ENCODE measurements around the gene SLC35G6. TPM values are rescaled to one million over a fixed set of nuclear protein-coding genes. Genes with fewer than 3 reads are reported as not detected.
A peak's percentile ranks its signal among the peaks of the same experiment; 100 is the strongest.

Gene SLC35G6
- total RNA-seq, 1 donor from 2014 or later, result not detected

DNA sequence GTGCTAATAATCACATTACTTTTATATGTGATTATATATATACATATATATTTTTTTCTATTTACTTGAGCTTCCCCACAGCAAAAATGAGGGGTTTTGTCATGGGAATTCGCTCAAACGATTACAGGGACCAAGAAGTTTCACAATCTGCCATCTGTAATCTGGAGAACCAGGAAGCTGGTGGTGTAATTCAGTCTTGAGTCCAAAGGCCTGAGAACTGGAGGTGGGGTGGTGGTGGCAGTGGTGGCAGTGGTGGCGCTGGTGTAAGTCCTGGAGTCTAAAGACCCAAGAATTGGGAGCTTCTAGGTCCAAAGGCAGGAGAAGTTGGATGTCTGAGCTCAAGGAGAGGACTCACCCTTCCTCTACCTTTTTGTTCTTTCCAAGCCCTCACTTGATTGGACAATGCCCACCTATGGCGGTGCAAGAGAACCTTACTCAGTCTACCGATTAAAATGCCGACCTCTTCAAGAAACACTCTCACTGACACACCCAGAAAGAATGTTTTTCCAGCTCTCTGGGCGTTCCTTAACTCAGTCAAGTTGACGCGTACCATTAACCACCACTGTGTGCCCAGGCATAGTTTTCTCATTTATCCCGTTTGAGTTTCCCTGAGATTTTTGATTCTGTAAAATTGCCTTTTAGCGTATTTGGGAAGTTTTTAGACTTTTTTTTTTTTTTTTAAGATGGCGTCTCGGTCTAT, 34.8 kb downstream of the SLC35G6 start:
- no peaks in the 10 kb centered on the region for H3K4me1 Mint-ChIP-seq (ENCODE audit: unreplicated experiment)
- peaks cover 10% of the 10 kb centered on the region for H3K36me3 Mint-ChIP-seq
- H3K9me3 Mint-ChIP-seq, result no peaks in the 10 kb centered on the region
- no peak overlapping the region for H3K4me3 Mint-ChIP-seq
- no peaks in the 10 kb centered on the region for H3K27me3 Mint-ChIP-seq
- TF ChIP-seq, protein P1, sequence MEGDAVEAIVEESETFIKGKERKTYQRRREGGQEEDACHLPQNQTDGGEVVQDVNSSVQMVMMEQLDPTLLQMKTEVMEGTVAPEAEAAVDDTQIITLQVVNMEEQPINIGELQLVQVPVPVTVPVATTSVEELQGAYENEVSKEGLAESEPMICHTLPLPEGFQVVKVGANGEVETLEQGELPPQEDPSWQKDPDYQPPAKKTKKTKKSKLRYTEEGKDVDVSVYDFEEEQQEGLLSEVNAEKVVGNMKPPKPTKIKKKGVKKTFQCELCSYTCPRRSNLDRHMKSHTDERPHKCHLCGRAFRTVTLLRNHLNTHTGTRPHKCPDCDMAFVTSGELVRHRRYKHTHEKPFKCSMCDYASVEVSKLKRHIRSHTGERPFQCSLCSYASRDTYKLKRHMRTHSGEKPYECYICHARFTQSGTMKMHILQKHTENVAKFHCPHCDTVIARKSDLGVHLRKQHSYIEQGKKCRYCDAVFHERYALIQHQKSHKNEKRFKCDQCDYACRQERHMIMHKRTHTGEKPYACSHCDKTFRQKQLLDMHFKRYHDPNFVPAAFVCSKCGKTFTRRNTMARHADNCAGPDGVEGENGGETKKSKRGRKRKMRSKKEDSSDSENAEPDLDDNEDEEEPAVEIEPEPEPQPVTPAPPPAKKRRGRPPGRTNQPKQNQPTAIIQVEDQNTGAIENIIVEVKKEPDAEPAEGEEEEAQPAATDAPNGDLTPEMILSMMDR (conservative IDR thresholded peaks at IDR 0.05), result no peak
- no peak overlapping the region for H3K27ac Mint-ChIP-seq
- no peak for DNase-seq (ENCODE audit: extremely low spot score, unreplicated experiment)

DNA sequence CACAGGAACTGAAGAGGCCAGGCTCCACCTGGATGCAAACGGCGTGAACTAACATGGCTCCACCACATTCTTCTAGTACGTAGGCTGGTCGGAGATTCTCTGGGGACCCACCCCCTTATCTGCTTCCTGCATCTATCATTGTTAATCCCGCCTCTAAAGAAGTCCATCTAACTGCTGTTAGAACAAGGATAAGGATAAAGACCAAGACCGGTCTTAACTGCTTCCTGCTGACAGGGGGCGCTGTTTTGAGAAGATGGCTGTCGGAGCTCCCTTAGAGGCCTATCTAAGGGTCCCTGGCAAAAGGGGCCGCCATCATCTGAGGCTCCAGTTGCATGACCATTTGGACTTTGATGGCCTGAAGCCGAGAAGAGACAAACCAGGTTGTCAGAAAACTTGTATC, 41.8 kb downstream of the SLC35G6 start:
- Mint-ChIP-seq H3K36me3 (no peaks in the 10 kb centered on the region), H3K4me3 (no peak overlapping the region), H3K9me3 (no peaks in the 10 kb centered on the region), H3K27me3 (no peaks in the 10 kb centered on the region), H3K27ac (peak overlapping the region; percentile 14), H3K4me1 (ENCODE audit: unreplicated experiment) (no peaks in the 10 kb centered on the region)
- no peak for DNase-seq (ENCODE audit: extremely low spot score, unreplicated experiment)
- TF ChIP-seq, protein P1 (conservative IDR thresholded peaks at IDR 0.05), result peak; percentile 64

DNA sequence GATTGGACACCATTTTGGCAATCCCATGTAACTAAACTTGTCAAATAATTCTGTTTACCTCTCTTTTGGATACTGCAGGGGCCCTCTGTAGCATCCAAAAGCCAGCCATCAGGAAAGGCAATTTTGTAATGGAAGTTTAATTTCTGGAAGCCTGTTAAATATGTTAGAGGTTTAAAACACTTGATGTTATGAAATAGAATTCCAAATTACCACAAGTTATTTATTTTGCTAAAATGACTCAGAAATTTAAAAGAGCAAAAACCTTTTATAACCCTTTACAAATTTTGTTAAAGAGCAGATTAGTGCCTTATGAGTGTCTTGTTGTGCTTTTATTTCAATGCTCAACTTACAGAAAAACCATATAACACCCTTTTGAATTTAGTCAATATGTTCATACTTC, 47.6 kb downstream of the SLC35G6 start:
- Mint-ChIP-seq H3K27me3 (no peaks in the 10 kb centered on the region), H3K9me3 (peaks cover 10% of the 10 kb centered on the region), H3K4me1 (ENCODE audit: unreplicated experiment) (no peaks in the 10 kb centered on the region), H3K36me3 (peaks cover 4% of the 10 kb centered on the region), H3K4me3 (no peak overlapping the region), H3K27ac (no peak overlapping the region)
- TF ChIP-seq, protein P1 (conservative IDR thresholded peaks at IDR 0.05), result no peak
- DNase-seq (ENCODE audit: extremely low spot score, unreplicated experiment), result no peak

DNA sequence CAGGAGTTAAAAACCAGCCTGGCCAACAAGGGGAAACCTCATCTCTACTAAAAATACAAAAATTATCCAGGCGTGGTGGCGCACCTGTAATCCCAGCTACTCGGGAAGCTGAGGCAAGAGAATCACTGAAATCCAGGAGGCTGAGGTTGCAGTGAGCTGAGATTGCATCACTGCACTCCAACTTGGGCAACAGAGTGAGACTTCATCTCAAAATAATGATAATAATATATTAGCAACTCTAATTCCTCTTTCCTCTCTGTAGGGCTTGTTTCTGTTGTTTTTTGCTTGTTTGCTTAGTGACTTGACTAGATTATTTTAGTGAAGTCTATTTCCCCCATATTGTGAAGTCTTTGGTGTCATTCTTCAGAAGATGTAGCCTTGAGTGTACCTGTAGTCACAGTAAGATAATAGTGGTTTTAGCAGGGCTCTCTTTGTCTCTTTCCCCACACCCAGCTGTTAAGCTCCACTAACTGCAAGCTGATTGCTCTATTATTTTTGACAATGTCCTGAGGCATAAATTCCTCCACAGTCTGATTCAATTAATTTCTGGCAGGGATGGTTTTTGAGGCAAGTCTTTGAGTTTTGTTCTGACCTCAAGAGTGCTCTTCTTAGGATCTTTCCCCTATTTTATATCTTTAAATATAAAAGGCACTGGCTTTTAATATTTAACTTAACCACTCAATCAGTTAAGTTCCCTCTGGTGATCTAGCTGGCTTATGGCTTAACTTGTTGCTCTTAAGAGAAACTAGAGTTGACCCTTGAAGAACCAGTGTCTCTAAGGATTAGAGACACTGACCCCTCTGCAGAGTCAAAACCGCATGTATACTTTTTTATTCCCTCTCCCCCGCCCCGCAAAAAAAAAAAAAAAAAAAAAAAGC, 49.0 kb downstream of the SLC35G6 start:
- DNase-seq (ENCODE audit: extremely low spot score, unreplicated experiment), result no peak
- TF ChIP-seq, protein P1 (conservative IDR thresholded peaks at IDR 0.05), result no peak
- Mint-ChIP-seq H3K9me3 (peaks cover 10% of the 10 kb centered on the region), H3K36me3 (peaks cover 4% of the 10 kb centered on the region), H3K27ac (peak overlapping the region; percentile 40), H3K4me3 (no peak overlapping the region), H3K27me3 (peaks cover 3% of the 10 kb centered on the region), H3K4me1 (ENCODE audit: unreplicated experiment) (no peaks in the 10 kb centered on the region)

Other genes with a start within 250 kb of the SLC35G6 start
- 62.8 and 93.9 TPM in 2 replicates for gene DVL2, start 246.9 kb upstream of the SLC35G6 start, total RNA-seq (ENCODE audit: low replicate concordance)
- 42.8 and 61.1 TPM in 2 replicates for gene PHF23, start 242.0 kb upstream of the SLC35G6 start, total RNA-seq (ENCODE audit: low replicate concordance)
- gene GABARAP, start 239.0 kb upstream of the SLC35G6 start, total RNA-seq (ENCODE audit: low replicate concordance), result 478 and 570 TPM in 2 replicates
- gene CTDNEP1, start 229.7 kb upstream of the SLC35G6 start, total RNA-seq (ENCODE audit: low replicate concordance), result 138 and 154 TPM in 2 replicates
- gene ELP5, start 229.2 kb upstream of the SLC35G6 start, total RNA-seq (ENCODE audit: low replicate concordance), result 43.1 and 55.7 TPM in 2 replicates
- 118 and 284 TPM in 2 replicates for gene CLDN7, start 219.0 kb upstream of the SLC35G6 start, total RNA-seq (ENCODE audit: low replicate concordance)
- gene SLC2A4, start 199.7 kb upstream of the SLC35G6 start, total RNA-seq (ENCODE audit: low replicate concordance), result 1.2 and 4.0 TPM in 2 replicates
- 4.5 and 7.0 TPM in 2 replicates for gene YBX2, start 186.8 kb upstream of the SLC35G6 start, total RNA-seq (ENCODE audit: low replicate concordance)
- gene EIF5A, start 173.8 kb upstream of the SLC35G6 start, total RNA-seq (ENCODE audit: low replicate concordance), result 454 and 510 TPM in 2 replicates
- gene GPS2, start 166.1 kb upstream of the SLC35G6 start, total RNA-seq (ENCODE audit: low replicate concordance), result 75.0 and 75.4 TPM in 2 replicates
- 49.9 and 61.5 TPM in 2 replicates for gene NEURL4, start 152.1 kb upstream of the SLC35G6 start, total RNA-seq (ENCODE audit: low replicate concordance)
- gene ACAP1, start 144.9 kb upstream of the SLC35G6 start, total RNA-seq (ENCODE audit: low replicate concordance), result 3.2 and 8.3 TPM in 2 replicates
- 9.5 and 15.5 TPM in 2 replicates for gene KCTD11, start 129.3 kb upstream of the SLC35G6 start, total RNA-seq (ENCODE audit: low replicate concordance)
- gene TMEM95, start 126.3 kb upstream of the SLC35G6 start, total RNA-seq (ENCODE audit: low replicate concordance), result not detected in 2 replicates
- 6.6 and 11.5 TPM in 2 replicates for gene TNK1, start 100.4 kb upstream of the SLC35G6 start, total RNA-seq (ENCODE audit: low replicate concordance)
- gene PLSCR3, start 86.9 kb upstream of the SLC35G6 start, total RNA-seq (ENCODE audit: low replicate concordance), result 39.8 and 55.8 TPM in 2 replicates
- 89.8 and 90.3 TPM in 2 replicates for gene TMEM256, start 77.3 kb upstream of the SLC35G6 start, total RNA-seq (ENCODE audit: low replicate concordance)
- gene NLGN2, start 73.6 kb upstream of the SLC35G6 start, total RNA-seq (ENCODE audit: low replicate concordance), result 15.0 and 68.4 TPM in 2 replicates
- 0.31 TPM in 1 of 2 replicates, not detected in the other for gene SPEM1, start 61.1 kb upstream of the SLC35G6 start, total RNA-seq (ENCODE audit: low replicate concordance)
- not detected in 2 replicates for gene SPEM2, start 55.8 kb upstream of the SLC35G6 start, total RNA-seq (ENCODE audit: low replicate concordance)
- not detected in 2 replicates for gene SPEM3, start 52.6 kb upstream of the SLC35G6 start, total RNA-seq (ENCODE audit: low replicate concordance)
- 6.4 and 15.9 TPM in 2 replicates for gene TMEM102, start 46.0 kb upstream of the SLC35G6 start, total RNA-seq (ENCODE audit: low replicate concordance)
- gene FGF11, start 41.9 kb upstream of the SLC35G6 start, total RNA-seq (ENCODE audit: low replicate concordance), result 21.8 and 76.0 TPM in 2 replicates
- gene CHRNB1, start 36.4 kb upstream of the SLC35G6 start, total RNA-seq (ENCODE audit: low replicate concordance), result 16.4 and 51.1 TPM in 2 replicates
- 34.5 and 76.6 TPM in 2 replicates for gene ZBTB4, start 1.8 kb upstream of the SLC35G6 start, total RNA-seq (ENCODE audit: low replicate concordance)
- 175 and 244 TPM in 2 replicates for gene POLR2A, start 2.9 kb downstream of the SLC35G6 start, total RNA-seq (ENCODE audit: low replicate concordance)
- gene TNFSF12, start 67.6 kb downstream of the SLC35G6 start, total RNA-seq (ENCODE audit: low replicate concordance), result 4.3 and 11.3 TPM in 2 replicates
- 2.4 and 3.5 TPM in 2 replicates for gene TNFSF13, start 77.3 kb downstream of the SLC35G6 start, total RNA-seq (ENCODE audit: low replicate concordance)
- 50.2 and 52.7 TPM in 2 replicates for gene SENP3, start 80.5 kb downstream of the SLC35G6 start, total RNA-seq (ENCODE audit: low replicate concordance)
- 5.0 and 5.8 TPM in 2 replicates for gene CD68, start 98.2 kb downstream of the SLC35G6 start, total RNA-seq (ENCODE audit: low replicate concordance)
- 61.8 and 67.6 TPM in 2 replicates for gene MPDU1, start 102.4 kb downstream of the SLC35G6 start, total RNA-seq (ENCODE audit: low replicate concordance)
- gene SOX15, start 108.6 kb downstream of the SLC35G6 start, total RNA-seq (ENCODE audit: low replicate concordance), result 0.77 and 4.0 TPM in 2 replicates
- gene FXR2, start 133.5 kb downstream of the SLC35G6 start, total RNA-seq (ENCODE audit: low replicate concordance), result 37.1 and 44.2 TPM in 2 replicates
- gene SAT2, start 146.4 kb downstream of the SLC35G6 start, total RNA-seq (ENCODE audit: low replicate concordance), result 94.1 and 104 TPM in 2 replicates
- 2.0 and 3.0 TPM in 2 replicates for gene SHBG, start 148.7 kb downstream of the SLC35G6 start, total RNA-seq (ENCODE audit: low replicate concordance)
- 1.9 and 4.8 TPM in 2 replicates for gene ATP1B2, start 169.5 kb downstream of the SLC35G6 start, total RNA-seq (ENCODE audit: low replicate concordance)
- gene TP53, start 206.0 kb downstream of the SLC35G6 start, total RNA-seq (ENCODE audit: low replicate concordance), result 80.7 and 123 TPM in 2 replicates
- 10.2 and 22.1 TPM in 2 replicates for gene WRAP53, start 207.0 kb downstream of the SLC35G6 start, total RNA-seq (ENCODE audit: low replicate concordance)
- 11.4 and 79.5 TPM in 2 replicates for gene EFNB3, start 223.8 kb downstream of the SLC35G6 start, total RNA-seq (ENCODE audit: low replicate concordance)
- 0.10 and 1.0 TPM in 2 replicates for gene DNAH2, start 236.3 kb downstream of the SLC35G6 start, total RNA-seq (ENCODE audit: low replicate concordance)

Data from type B pancreatic cell (in vitro differentiated cells).